Measurements from ENCODE around the gene CDHR3. TPM values are rescaled to one million over a fixed set of nuclear protein-coding genes. Genes with fewer than 3 reads are reported as not detected.

Gene CDHR3
- total and polyA plus RNA-seq, 5 donors, result 0.45 to 0.86 (median 0.66) TPM

GRCh38 chr7:106050746-106051117 is 87.7 kb downstream of the CDHR3 start:
- intact Hi-C loops (cut with DNase I), result no loop called here
- 59% methylated on average over 5 of the region's 5 CpGs for WGBS
- Histone ChIP-seq H3K27me3 (ENCODE audit: control insufficient read depth, insufficient read depth) (no peaks in the 10 kb centered on the region), H3K4me1 (ENCODE audit: control insufficient read depth, insufficient read depth, low read length) (peaks cover 3% of the 10 kb centered on the region), H3K9me3 (ENCODE audit: control insufficient read depth, low read length) (no peaks in the 10 kb centered on the region), H3K4me3 (ENCODE audit: low read length) (no peak overlapping the region), H3K27ac (ENCODE audit: low read length) (no peak overlapping the region)
- DNase-seq (peak in 1 of 3 donors; percentile 38), ATAC-seq (peak; percentile 63 to 78)

- 90% methylated on average over 2 of the region's 2 CpGs for WGBS
- Histone ChIP-seq H3K9me3 (ENCODE audit: control insufficient read depth, low read length) (no peaks in the 10 kb centered on the region), H3K27me3 (ENCODE audit: control insufficient read depth, insufficient read depth) (no peaks in the 10 kb centered on the region), H3K27ac (ENCODE audit: low read length) (no peak overlapping the region), H3K4me3 (ENCODE audit: low read length) (no peak overlapping the region), H3K4me1 (ENCODE audit: control insufficient read depth, insufficient read depth, low read length) (peaks cover 3% of the 10 kb centered on the region)
- ATAC-seq, result no peak
- no peak for DNase-seq
- intact Hi-C loops (cut with DNase I), result no loop called here
Measured at GRCh38 chr7:106052681-106053080, 89.6 kb downstream of the CDHR3 start.

GRCh38 chr7:106053109-106053508 is 90.0 kb downstream of the CDHR3 start:
- Histone ChIP-seq H3K4me1 (ENCODE audit: control insufficient read depth, insufficient read depth, low read length) (peaks cover 3% of the 10 kb centered on the region), H3K9me3 (ENCODE audit: control insufficient read depth, low read length) (no peaks in the 10 kb centered on the region), H3K27me3 (ENCODE audit: control insufficient read depth, insufficient read depth) (no peaks in the 10 kb centered on the region), H3K4me3 (ENCODE audit: low read length) (no peak overlapping the region), H3K27ac (ENCODE audit: low read length) (no peak overlapping the region)
- ATAC-seq (no peak), DNase-seq (no peak)
- intact Hi-C loops (cut with DNase I), result no loop called here
- WGBS, result 89% methylated on average over 5 of the region's 5 CpGs

GRCh38 chr7:106054156-106054910 is 91.3 kb downstream of the CDHR3 start:
- intact Hi-C loops (cut with DNase I), result no loop called here
- DNase-seq, result no peak
- H3K27me3 ChIP-seq (ENCODE audit: control insufficient read depth, insufficient read depth), result no peaks in the 10 kb centered on the region
- no peak for ATAC-seq
- no peaks in the 10 kb centered on the region for H3K9me3 ChIP-seq (ENCODE audit: control insufficient read depth, low read length)
- H3K4me1 ChIP-seq (ENCODE audit: control insufficient read depth, insufficient read depth, low read length), result peaks cover 3% of the 10 kb centered on the region
- H3K27ac ChIP-seq (ENCODE audit: low read length), result no peak overlapping the region
- 94% methylated on average over 11 of the region's 11 CpGs for WGBS
- H3K4me3 ChIP-seq (ENCODE audit: low read length), result no peak overlapping the region

- DNase-seq, result no peak
- intact Hi-C loops (cut with DNase I), result loop anchor here in 1 of 4 donors (5.0 kb wide), 1 partner anchor 97 kb away; no protein-coding TSS in a partner anchor
- 83% methylated on average over 7 of the region's 7 CpGs for WGBS
Measured at GRCh38 chr7:106054971-106055532, 92.0 kb downstream of the CDHR3 start.

GRCh38 chr7:106056513-106057203 is 93.6 kb downstream of the CDHR3 start:
- 51% methylated on average over 9 of the region's 9 CpGs for WGBS
- Histone ChIP-seq H3K9me3 (ENCODE audit: control insufficient read depth, low read length) (no peaks in the 10 kb centered on the region), H3K4me1 (ENCODE audit: control insufficient read depth, insufficient read depth, low read length) (no peaks in the 10 kb centered on the region), H3K27ac (ENCODE audit: low read length) (no peak overlapping the region), H3K4me3 (ENCODE audit: low read length) (no peak overlapping the region), H3K27me3 (ENCODE audit: control insufficient read depth, insufficient read depth) (no peaks in the 10 kb centered on the region)
- DNase-seq (peak; percentile 71 to 82 (median 80)), ATAC-seq (peak; percentile 90 to 91)
- intact Hi-C loops (cut with DNase I), result loop anchor here in 3 of 4 donors (1.0 to 5.0 kb wide), 3 partner anchors 96 to 97 kb away; no protein-coding TSS in a partner anchor

More at GRCh38 chr7:106054971-106055532, 92.0 kb downstream of the CDHR3 start:
- Histone ChIP-seq H3K9me3 (ENCODE audit: control insufficient read depth, low read length) (no peaks in the 10 kb centered on the region), H3K4me3 (ENCODE audit: low read length) (no peak overlapping the region), H3K27ac (ENCODE audit: low read length) (no peak overlapping the region), H3K4me1 (ENCODE audit: control insufficient read depth, insufficient read depth, low read length) (peaks cover 3% of the 10 kb centered on the region), H3K27me3 (ENCODE audit: control insufficient read depth, insufficient read depth) (no peaks in the 10 kb centered on the region)
- ATAC-seq, result no peak

- DNase-seq, result peak in 1 of 3 donors; percentile 29
- intact Hi-C loops (cut with DNase I), result loop anchor here in 3 of 4 donors (1.0 to 5.0 kb wide), 3 partner anchors 95 to 96 kb away; no protein-coding TSS in a partner anchor
- H3K9me3 ChIP-seq (ENCODE audit: control insufficient read depth, low read length), result no peaks in the 10 kb centered on the region
- no peak overlapping the region for H3K4me3 ChIP-seq (ENCODE audit: low read length)
- ATAC-seq, result no peak
- no peak overlapping the region for H3K27ac ChIP-seq (ENCODE audit: low read length)
- 76% methylated on average over 10 of the region's 10 CpGs for WGBS
- H3K27me3 ChIP-seq (ENCODE audit: control insufficient read depth, insufficient read depth), result no peaks in the 10 kb centered on the region
- no peaks in the 10 kb centered on the region for H3K4me1 ChIP-seq (ENCODE audit: control insufficient read depth, insufficient read depth, low read length)
Measured at GRCh38 chr7:106057204-106057961, 94.3 kb downstream of the CDHR3 start.

GRCh38 chr7:106057962-106058927 is 95.2 kb downstream of the CDHR3 start:
- Histone ChIP-seq H3K9me3 (ENCODE audit: control insufficient read depth, low read length) (no peaks in the 10 kb centered on the region), H3K4me3 (ENCODE audit: low read length) (no peak overlapping the region), H3K27me3 (ENCODE audit: control insufficient read depth, insufficient read depth) (no peaks in the 10 kb centered on the region), H3K27ac (ENCODE audit: low read length) (no peak overlapping the region), H3K4me1 (ENCODE audit: control insufficient read depth, insufficient read depth, low read length) (no peaks in the 10 kb centered on the region)
- intact Hi-C loops (cut with DNase I), result loop anchor here (1.0 to 5.0 kb wide), 3 partner anchors 94 to 95 kb away; no protein-coding TSS in a partner anchor
- DNase-seq (peak; percentile 37 to 70 (median 65)), ATAC-seq (peak; percentile 25 to 62)
- WGBS, result 72% methylated on average over 19 of the region's 19 CpGs

GRCh38 chr7:106058928-106059324 is 95.9 kb downstream of the CDHR3 start:
- H3K9me3 ChIP-seq (ENCODE audit: control insufficient read depth, low read length), result no peaks in the 10 kb centered on the region
- H3K27me3 ChIP-seq (ENCODE audit: control insufficient read depth, insufficient read depth), result no peaks in the 10 kb centered on the region
- 91% methylated on average over 3 of the region's 3 CpGs for WGBS
- H3K4me1 ChIP-seq (ENCODE audit: control insufficient read depth, insufficient read depth, low read length), result no peaks in the 10 kb centered on the region
- ATAC-seq (no peak), DNase-seq (no peak)
- H3K27ac ChIP-seq (ENCODE audit: low read length), result no peak overlapping the region
- H3K4me3 ChIP-seq (ENCODE audit: low read length), result no peak overlapping the region
- intact Hi-C loops (cut with DNase I), result loop anchor here in 2 of 4 donors (2.0 to 5.0 kb wide), 2 partner anchors 93 to 94 kb away; no protein-coding TSS in a partner anchor

All from right cardiac atrium (tissue), 5 donors.